K562 (cell line): ENCODE data around the gene PANK2. TPM values are rescaled to one million over a fixed set of nuclear protein-coding genes. Genes with fewer than 3 reads are reported as not detected.

Experiments used
- ATAC-seq: fragments of 200-7000 bp; cut with Tn5 transposase; 3 replicates; pipeline ENCODE4 v1.9.1; 2020; ENCODE audit warnings: moderate library complexity
- BruUV-seq: library from RNA; stranded (reverse); fragments of 400-500 nt; replicated peaks from 2 replicates; lab custom pipeline; 2021; lab: Mats Ljungman, UMichigan
- CTCF ChIA-PET: fragments of 300-600 bp; formaldehyde crosslinking; extraction: SDS; loops from one replicate; lab custom pipeline; 2021; ENCODE audit warnings: low intra/inter-chr PET ratio; lab: Yijun Ruan, JAX
- POLR2A ChIA-PET: fragments of 300-600, 350-650 bp; sonication (Branson Sonifier 250); formaldehyde crosslinking; extraction: SDS; loops from one replicate; lab custom pipeline; 2021; ENCODE audit warnings: antibody characterized with exemption, inconsistent platforms; lab: Yijun Ruan, JAX
- DNase-seq, 4 experiments: peaks; one replicate each; pipeline versions ENCODE4 v3.0.0 to v3.0.0-alpha.2; 2011 to 2018; ENCODE audit warnings: low spot score in 3 of 4, mixed read lengths in 3 of 4; ENCODE audit errors: extremely low read depth in 1 of 4
- FAIRE-seq: peaks from 2 replicates; lab custom pipeline; 2011; peaks lifted over from hg19 to GRCh38; lab: Jason Lieb, UNC
- H2AFZ ChIP-seq: 2 replicates; pipeline ENCODE4 v1.6.0; 2011; ENCODE audit warnings: low read depth, low read length, control low read depth, inconsistent platforms
- H3K27ac ChIP-seq: fragments of 200-600 bp; 3 replicates; pipeline ENCODE4 v1.8.0; 2011; ENCODE audit warnings: low read depth, mild to moderate bottlenecking, control low read depth, inconsistent platforms, low read length, moderate library complexity, mixed read lengths; ENCODE audit errors: extremely low read depth
- H3K27me3 ChIP-seq, 2 experiments: fragments of 300-600 bp in 1 of 2; 2 replicates in 1 of 2; 3 replicates in 1 of 2; pipeline versions ENCODE4 v1.6.0 to v1.8.0; 2011; ENCODE audit warnings: inconsistent platforms in 2 of 2, low read length in 2 of 2, mild to moderate bottlenecking in 1 of 2, mixed read lengths in 1 of 2, moderate library complexity in 1 of 2; ENCODE audit not compliant: control insufficient read depth in 2 of 2, insufficient read depth in 2 of 2
- H3K36me3 ChIP-seq: fragments of 300-600 bp; 3 replicates; pipeline ENCODE4 v1.8.0; 2011; ENCODE audit warnings: mild to moderate bottlenecking, low read length, inconsistent platforms; ENCODE audit not compliant: control insufficient read depth, insufficient read depth
- H3K4me1 ChIP-seq, 2 experiments: fragments of 200-600 bp in 1 of 2; replicated peaks in 1 of 2; 2 replicates in 1 of 2; 3 replicates in 1 of 2; pipeline versions ENCODE4 v1.5.1 to v1.8.0; 2011; ENCODE audit warnings: inconsistent platforms in 2 of 2, low read length in 2 of 2, mild to moderate bottlenecking in 1 of 2, mixed read lengths in 1 of 2, moderate library complexity in 1 of 2; ENCODE audit not compliant: control insufficient read depth in 2 of 2, insufficient read depth in 2 of 2
- H3K4me2 ChIP-seq: 2 replicates; pipeline ENCODE4 v1.6.1; 2011; ENCODE audit warnings: low read length, control low read depth, inconsistent platforms, mixed read lengths; ENCODE audit not compliant: insufficient read depth
- H3K4me3 ChIP-seq: fragments of 200-600 bp; sonication (generic), shearing (Covaris generic); 2 replicates; pipeline ENCODE4 v1.5.1; 2016; ENCODE audit warnings: control low read depth, inconsistent platforms
- H3K79me2 ChIP-seq: fragments of 200-600 bp; 3 replicates; pipeline ENCODE4 v1.8.0; 2011; ENCODE audit warnings: low read length, inconsistent platforms; ENCODE audit not compliant: control insufficient read depth, insufficient read depth
- H3K9ac ChIP-seq, 2 experiments: 2 replicates each; pipeline versions ENCODE4 v1.6.0 to v1.6.1; 2011; ENCODE audit warnings: low read depth in 2 of 2, low read length in 2 of 2, control low read depth in 1 of 2, inconsistent platforms in 1 of 2, mild to moderate bottlenecking in 1 of 2, mixed read lengths in 1 of 2; ENCODE audit not compliant: insufficient read depth in 1 of 2
- H3K9me1 ChIP-seq: one replicate; pipeline ENCODE4 v1.6.0; 2011; ENCODE audit warnings: inconsistent platforms, mild to moderate bottlenecking, low read length, moderate library complexity; ENCODE audit not compliant: control insufficient read depth, insufficient read depth
- H3K9me3 ChIP-seq: replicated peaks from 2 replicates; pipeline ENCODE4 v1.5.1; 2011; ENCODE audit warnings: low read depth, low read length, inconsistent platforms; ENCODE audit not compliant: control insufficient read depth, insufficient read depth
- H4K20me1 ChIP-seq: replicated peaks from 2 replicates; pipeline ENCODE4 v1.6.1; 2011; ENCODE audit warnings: low read length, inconsistent platforms, mixed read lengths; ENCODE audit not compliant: control insufficient read depth, insufficient read depth
- CBFA2T2 ChIP-seq: fragments of 450-650 bp; conservative IDR thresholded peaks from 2 replicates; pipeline ENCODE4 v1.6.1; 2017; ENCODE audit warnings: mild to moderate bottlenecking
- CBFA2T3 ChIP-seq: fragments of 450-650 bp; IDR thresholded peaks from 2 replicates; pipeline ENCODE4 v1.6.1; 2017
- ERF ChIP-seq: fragments of 450-650 bp; formaldehyde crosslinking; IDR thresholded peaks from 2 replicates; pipeline ENCODE4 v1.4.0; 2020; ENCODE audit warnings: mild to moderate bottlenecking, mixed read lengths
- HDAC8 ChIP-seq: fragments of 450-650 bp; IDR thresholded peaks from 2 replicates; pipeline ENCODE4 v1.6.1; 2016; ENCODE audit warnings: mild to moderate bottlenecking, missing genetic modification characterization, moderate library complexity, missing compliant biosample characterization
- NCOR1 ChIP-seq: fragments of 450-650 bp; IDR thresholded peaks from 2 replicates; pipeline ENCODE4 v1.6.1; 2016; ENCODE audit warnings: mild to moderate bottlenecking, moderate library complexity
- POLR2A ChIP-seq: fragments of 450-650 bp; conservative IDR thresholded peaks from 2 replicates; pipeline ENCODE4 v1.6.1; 2016
- POLR2AphosphoS5 ChIP-seq: IDR thresholded peaks from 2 replicates; pipeline ENCODE4 v1.6.1; 2011; ENCODE audit warnings: mild to moderate bottlenecking, low read depth, low read length, moderate library complexity; ENCODE audit not compliant: control insufficient read depth, insufficient read depth
- RBM14 ChIP-seq: fragments of 200-400 bp; formaldehyde crosslinking; IDR thresholded peaks from 2 replicates; pipeline ENCODE4 v1.6.1; 2018; ENCODE audit warnings: low read depth, mild to moderate bottlenecking, low read length, moderate library complexity, borderline replicate concordance; ENCODE audit not compliant: insufficient read depth
- TAL1 ChIP-seq: fragments of 450-650 bp; IDR thresholded peaks from 2 replicates; pipeline ENCODE4 v1.6.1; 2016; ENCODE audit warnings: mild to moderate bottlenecking
- TCF3 ChIP-seq: sonication (generic); formaldehyde crosslinking; IDR thresholded peaks from 2 replicates; pipeline ENCODE4 v1.4.0; 2020; ENCODE audit warnings: mild to moderate bottlenecking, missing genetic modification reagents
- TEAD4 ChIP-seq, 2 experiments: sonication (generic) in 1 of 2; formaldehyde crosslinking in 1 of 2; IDR thresholded peaks; 2 replicates each; pipeline versions ENCODE4 v1.6.1 to v1.8.0; 2012 to 2022; ENCODE audit warnings: borderline replicate concordance in 1 of 2, inconsistent platforms in 1 of 2, low read length in 1 of 2, mild to moderate bottlenecking in 1 of 2, missing genetic modification reagents in 1 of 2
- TFAP4 ChIP-seq: sonication (generic); formaldehyde crosslinking; IDR thresholded peaks from 2 replicates; pipeline ENCODE4 v1.8.0; 2022; ENCODE audit warnings: missing genetic modification reagents, mild to moderate bottlenecking, moderate library complexity, borderline replicate concordance
- ZNF780A ChIP-seq: fragments of 250-450 bp; sonication (Bioruptor Pico); IDR thresholded peaks from 2 replicates; pipeline ENCODE4 v1.5.0; 2021; ENCODE audit warnings: mild to moderate bottlenecking
- WGBS: fragments of 100-300 bp; shearing (Covaris generic); methylation state at CpG from one replicate; pipeline ENCODE4 v1.1.6; 2016; ENCODE audit warnings: low coverage, mixed read lengths; ENCODE audit not compliant: insufficient coverage; ENCODE audit errors: missing lambda C conversion rate; 5-methylcytosine and 5-hydroxymethylcytosine counted together
- in situ Hi-C: fragments of 300-500 bp; cut with MboI; formaldehyde crosslinking; loops from 4 replicates; pipeline ENCODE4 v1.15.0; 2018; ENCODE audit warnings: inconsistent platforms, mixed read lengths
- intact Hi-C: fragments of 100-400 bp; cut with micrococcal nuclease; formaldehyde crosslinking; loops from 2 replicates; pipeline ENCODE4 v1.14.2; 2022
- polyA plus RNA-seq, 8 experiments: library from polyadenylated mRNA; depleted of rRNA in 4 of 8; stranded (reverse) in 5 of 8; unstranded in 3 of 8; fragments of >200 nt; fragmentation: Nextera tagmentation in 2 of 8; fragmentation: Illumina TruSeq in 1 of 8; extraction: Ambion mirVana in 2 of 8; extraction: Trizol in 1 of 8; gene quantifications; 2 replicates each; pipeline versions ENCODE4 v1.2.1 to v1.2.3, GENCODE V29; 2011 to 2014; ENCODE audit warnings: inconsistent platforms in 1 of 8, missing spikeins in 1 of 8
- total RNA-seq, 7 experiments: library from RNA; depleted of rRNA in 6 of 7; stranded (reverse); fragments of >200 nt in 6 of 7; fragmentation: Illumina TruSeq in 2 of 7; extraction: Trizol in 2 of 7; gene quantifications; 2 replicates each; pipeline versions ENCODE4 v1.2.1 to v1.2.3, GENCODE V29; 2011 to 2021; ENCODE audit warnings: low replicate concordance in 1 of 7

Gene PANK2
- total and polyA plus RNA-seq, 9 of the 15 experiments (the other 6 are each of a cell fraction or from before 2014, with no cell fraction given) = 14.9 to 43.5 (median 31.4) TPM

DNA sequence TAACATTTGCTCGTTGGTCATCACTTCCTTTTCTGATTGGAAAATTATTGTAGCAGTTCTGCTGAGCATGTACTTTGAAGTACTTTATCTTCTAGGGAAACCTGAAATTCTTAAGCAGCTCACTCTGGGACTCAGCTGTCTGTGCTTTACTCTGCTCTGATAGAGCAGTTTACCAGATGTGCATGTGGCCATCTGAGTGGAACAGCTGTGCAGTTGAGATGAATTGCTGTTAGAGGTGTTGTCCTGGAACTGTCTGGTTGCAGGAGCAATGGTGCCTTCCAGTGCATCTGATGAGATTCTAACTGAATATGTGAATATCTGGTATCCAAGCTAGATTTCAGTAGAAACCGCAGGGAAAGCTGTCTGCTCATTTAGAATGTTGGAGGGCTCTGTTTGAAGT, 27.2 kb downstream of the PANK2 start:
- Histone ChIP-seq H2AFZ (no peak overlapping the region), H3K4me2 (no peak overlapping the region), H3K36me3 (peaks cover 82% of the 10 kb centered on the region), H3K4me3 (no peak overlapping the region), H3K9me3 (no peaks in the 10 kb centered on the region), H3K4me1 (peaks cover 7 to 8% of the 10 kb centered on the region in 2 experiments; a peak in 4 of 5 replicates), H3K9ac (no peak overlapping the region), H4K20me1 (peaks cover 9% of the 10 kb centered on the region)
- no peak; the same call in 2 of the 3 replicates for ATAC-seq
- FAIRE-seq = peak; percentile 66
- CTCF ChIA-PET = no interaction called here
- WGBS = 69% methylated on average over 2 of the region's 2 CpGs
- intact Hi-C loops = no loop called here
- DNase-seq = peak in 1 of 4 experiments; percentile 22
- TF ChIP-seq NCOR1 (peak; percentile 35; the same call in 1 of the 2 replicates), ZNF780A (CRISPR knock-in tag) (no peak), RBM14 (no peak), ERF (CRISPR knock-in tag) (no peak), TFAP4 (CRISPR knock-in tag) (0 out of 2 replicates have a peak, but pooled peaks have one; percentile 32), TCF3 (CRISPR knock-in tag) (peak; percentile 69), HDAC8 (tag) (no peak), CBFA2T2 (peak; percentile 59), POLR2A (no peak), TEAD4 (IDR thresholded peaks at IDR 0.05; ENCODE audit: low read length) (peak; percentile 25; the same call in 1 of the 2 replicates), TEAD4 (CRISPR knock-in tag; IDR thresholded peaks at IDR 0.05; ENCODE audit: borderline replicate concordance) (no peak), CBFA2T3 (peak; percentile 70), TAL1 (peak; percentile 51; the same call in 1 of the 2 replicates), POLR2AphosphoS5 (0 out of 2 replicates have a peak, but pooled peaks have one; percentile 34)
- TF ChIP-seq, all 486 proteins: peak for 8
- POLR2A ChIA-PET = interaction anchor here (0.6 to 1.8 kb wide), 3 partner anchors 9 to 68 kb away, joined by 3 to 5 read pairs (median 3); no protein-coding TSS in a partner anchor
- in situ Hi-C loops = no loop called here
- H3K27ac ChIP-seq = no peak overlapping the region
- no peaks in the 10 kb centered on the region for H3K27me3 ChIP-seq
- H3K9me1 ChIP-seq = no peaks in the 10 kb centered on the region
- H3K79me2 ChIP-seq = peaks cover 76% of the 10 kb centered on the region
- no TSS peak for BruUV-seq
